K562 (cell line): ENCODE measurements around the gene APC2. TPM values are rescaled to one million over a fixed set of nuclear protein-coding genes. Genes with fewer than 3 reads are reported as not detected.

Source experiments
- CEBPB ChIP-seq: fragments of 450-650 bp; IDR thresholded peaks from 2 replicates; pipeline ENCODE4 v1.6.1; 2016; ENCODE audit warnings: missing genetic modification characterization, missing compliant biosample characterization
- GABPB2 ChIP-seq: fragments of 250-450 bp; sonication (Bioruptor Pico); conservative IDR thresholded peaks from 2 replicates; pipeline ENCODE4 v1.5.1; 2021; ENCODE audit warnings: mild to moderate bottlenecking
- NFRKB ChIP-seq: fragments of 450-650 bp; IDR thresholded peaks from 2 replicates; pipeline ENCODE4 v1.6.1; 2016; ENCODE audit warnings: low read depth
- RBFOX2 ChIP-seq: fragments of 200-400 bp; formaldehyde crosslinking; IDR thresholded peaks from 2 replicates; pipeline ENCODE4 v1.6.1; 2017; ENCODE audit warnings: low read depth, mild to moderate bottlenecking, low read length, moderate library complexity
- YY1 ChIP-seq, 3 experiments: IDR thresholded peaks; 2 replicates each; pipeline ENCODE4 v1.6.1; 2011; ENCODE audit warnings: low read length in 2 of 3, mild to moderate bottlenecking in 2 of 3, moderate library complexity in 2 of 3, borderline replicate concordance in 1 of 3, control low read depth in 1 of 3, low read depth in 1 of 3; ENCODE audit not compliant: insufficient read depth in 3 of 3, insufficient replicate concordance in 2 of 3, control insufficient read depth in 1 of 3, insufficient read length in 1 of 3; ENCODE audit errors: extremely low read depth in 1 of 3
- ZNF431 ChIP-seq: sonication (generic); formaldehyde crosslinking; IDR thresholded peaks from 2 replicates; pipeline ENCODE4 v1.8.0; 2022; ENCODE audit warnings: mild to moderate bottlenecking, missing genetic modification reagents
- ZNF507 ChIP-seq: conservative IDR thresholded peaks from 2 replicates; pipeline ENCODE4 v1.6.1; 2017; ENCODE audit warnings: missing genetic modification characterization, missing compliant biosample characterization
- ZNF830 ChIP-seq: fragments of 250-450 bp; sonication (Bioruptor Pico); IDR thresholded peaks from 2 replicates; pipeline ENCODE4 v1.5.0; 2021; ENCODE audit warnings: mild to moderate bottlenecking
- polyA plus RNA-seq, 8 experiments: library from polyadenylated mRNA; depleted of rRNA in 4 of 8; stranded (reverse) in 5 of 8; unstranded in 3 of 8; fragments of >200 nt; fragmentation: Nextera tagmentation in 2 of 8; fragmentation: Illumina TruSeq in 1 of 8; extraction: Ambion mirVana in 2 of 8; extraction: Trizol in 1 of 8; gene quantifications; 2 replicates each; pipeline versions ENCODE4 v1.2.1 to v1.2.3, GENCODE V29; 2011 to 2014; ENCODE audit warnings: inconsistent platforms in 1 of 8, missing spikeins in 1 of 8
- total RNA-seq, 7 experiments: library from RNA; depleted of rRNA in 6 of 7; stranded (reverse); fragments of >200 nt in 6 of 7; fragmentation: Illumina TruSeq in 2 of 7; extraction: Trizol in 2 of 7; gene quantifications; 2 replicates each; pipeline versions ENCODE4 v1.2.1 to v1.2.3, GENCODE V29; 2011 to 2021; ENCODE audit warnings: low replicate concordance in 1 of 7
- TF ChIP-seq, protein P1 (sequence below): fragments of 450-650 bp; IDR thresholded peaks from 2 replicates; pipeline ENCODE4 v1.6.1; 2016; ENCODE audit warnings: antibody characterized with exemption
- TF ChIP-seq, protein P2 (sequence below): fragments of 450-650 bp; formaldehyde crosslinking; IDR thresholded peaks from 2 replicates; pipeline ENCODE4 v1.4.0; 2020; ENCODE audit warnings: mild to moderate bottlenecking
- TF ChIP-seq, protein P3 (sequence below): sonication (generic); formaldehyde crosslinking; IDR thresholded peaks from 2 replicates; pipeline ENCODE4 v1.8.0; 2022; ENCODE audit warnings: missing genetic modification reagents, mild to moderate bottlenecking, moderate library complexity, borderline replicate concordance

APC2 gene
- total and polyA plus RNA-seq, 9 of the 15 experiments (the other 6 are each of a cell fraction or from before 2014, with no cell fraction given), result 0.01 to 0.40 (median 0.05) TPM; not detected in 3

DNA sequence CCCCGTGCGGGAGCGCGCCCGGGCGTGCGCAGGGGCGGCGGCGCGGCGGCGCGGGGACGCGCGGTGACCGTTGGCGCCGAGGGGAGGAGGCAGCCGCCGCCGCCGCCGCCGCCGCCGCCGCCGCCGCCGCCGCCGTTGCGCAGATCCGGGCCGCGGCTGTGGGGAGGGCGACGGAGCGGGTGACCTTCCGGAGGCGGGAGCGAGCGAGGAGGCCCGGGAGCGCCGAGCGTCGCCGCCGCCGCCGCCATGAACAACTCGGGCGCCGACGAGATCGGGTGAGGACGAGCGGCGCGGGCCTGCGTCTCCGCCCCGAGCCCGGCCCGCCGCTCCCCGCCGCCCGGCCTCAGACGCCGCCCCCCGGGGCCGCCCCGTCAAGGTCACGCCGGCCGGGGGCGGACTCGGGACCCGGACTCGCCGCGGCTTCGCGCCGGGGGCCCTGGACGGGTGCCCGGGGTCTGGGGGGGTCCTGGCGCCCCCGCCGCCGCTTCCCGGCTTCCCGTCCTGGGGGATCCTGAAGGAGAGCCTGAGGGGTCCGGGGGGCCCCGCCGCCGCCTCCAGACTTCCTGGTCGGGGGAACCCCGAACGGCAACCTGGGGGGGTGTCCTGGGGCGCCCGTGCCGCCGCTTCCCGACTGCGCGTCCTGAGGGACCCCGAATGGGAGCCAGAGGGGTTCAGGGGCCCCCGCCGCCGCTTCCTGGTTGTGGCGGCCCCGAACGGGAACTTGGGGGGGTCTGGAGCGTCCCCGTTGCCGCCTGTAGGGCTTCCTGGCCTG, 42.2 kb upstream of the APC2 start, which contains the start of gene DAZAP1 (continued):
- TF ChIP-seq, protein P1, sequence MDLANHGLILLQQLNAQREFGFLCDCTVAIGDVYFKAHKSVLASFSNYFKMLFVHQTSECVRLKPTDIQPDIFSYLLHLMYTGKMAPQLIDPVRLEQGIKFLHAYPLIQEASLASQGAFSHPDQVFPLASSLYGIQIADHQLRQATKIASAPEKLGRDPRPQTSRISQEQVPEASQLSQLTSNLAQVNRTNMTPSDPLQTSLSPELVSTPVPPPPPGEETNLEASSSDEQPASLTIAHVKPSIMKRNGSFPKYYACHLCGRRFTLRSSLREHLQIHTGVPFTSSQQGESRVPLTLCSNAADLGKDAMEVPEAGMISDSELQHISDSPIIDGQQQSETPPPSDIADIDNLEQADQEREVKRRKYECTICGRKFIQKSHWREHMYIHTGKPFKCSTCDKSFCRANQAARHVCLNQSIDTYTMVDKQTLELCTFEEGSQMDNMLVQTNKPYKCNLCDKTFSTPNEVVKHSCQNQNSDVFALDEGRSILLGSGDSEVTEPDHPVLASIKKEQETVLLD, result no peak
- TF ChIP-seq, protein P2, sequence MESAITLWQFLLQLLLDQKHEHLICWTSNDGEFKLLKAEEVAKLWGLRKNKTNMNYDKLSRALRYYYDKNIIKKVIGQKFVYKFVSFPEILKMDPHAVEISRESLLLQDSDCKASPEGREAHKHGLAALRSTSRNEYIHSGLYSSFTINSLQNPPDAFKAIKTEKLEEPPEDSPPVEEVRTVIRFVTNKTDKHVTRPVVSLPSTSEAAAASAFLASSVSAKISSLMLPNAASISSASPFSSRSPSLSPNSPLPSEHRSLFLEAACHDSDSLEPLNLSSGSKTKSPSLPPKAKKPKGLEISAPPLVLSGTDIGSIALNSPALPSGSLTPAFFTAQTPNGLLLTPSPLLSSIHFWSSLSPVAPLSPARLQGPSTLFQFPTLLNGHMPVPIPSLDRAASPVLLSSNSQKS (CRISPR knock-in tag), result no peak
- TF ChIP-seq ZNF431 (CRISPR knock-in tag) (no peak), CEBPB (tag) (no peak), RBFOX2 (peak; percentile 8; the same call in 1 of the 2 replicates), GABPB2 (CRISPR knock-in tag) (no peak), NFRKB (no peak), ZNF507 (no peak), YY1 (IDR thresholded peaks at IDR 0.05; ENCODE audit: borderline replicate concordance in 1 of 3, control insufficient read depth in 1 of 3, extremely low read depth in 1 of 3, insufficient read depth in 3 of 3, insufficient read length in 1 of 3, insufficient replicate concordance in 2 of 3, low read depth in 1 of 3, low read length in 2 of 3) (peak in 1 of 3 experiments; percentile 13), ZNF830 (CRISPR knock-in tag) (no peak)
- TF ChIP-seq, protein P3, sequence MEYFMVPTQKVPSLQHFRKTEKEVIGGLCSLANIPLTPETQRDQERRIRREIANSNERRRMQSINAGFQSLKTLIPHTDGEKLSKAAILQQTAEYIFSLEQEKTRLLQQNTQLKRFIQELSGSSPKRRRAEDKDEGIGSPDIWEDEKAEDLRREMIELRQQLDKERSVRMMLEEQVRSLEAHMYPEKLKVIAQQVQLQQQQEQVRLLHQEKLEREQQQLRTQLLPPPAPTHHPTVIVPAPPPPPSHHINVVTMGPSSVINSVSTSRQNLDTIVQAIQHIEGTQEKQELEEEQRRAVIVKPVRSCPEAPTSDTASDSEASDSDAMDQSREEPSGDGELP (CRISPR knock-in tag), result no peak
